Measurements from ENCODE around the gene TSHZ2. TPM values are rescaled to one million over a fixed set of nuclear protein-coding genes. Genes with fewer than 3 reads are reported as not detected.

Gene TSHZ2
- total RNA-seq, 4 donors from 2014 or later, result 4.0 to 57.8 (median 10.3) TPM

GRCh38 chr20:53195876-53196610, 223.9 kb downstream of the TSHZ2 start:
- no peaks in the 10 kb centered on the region for H3K9me3 ChIP-seq
- H3K36me3 ChIP-seq, result no peaks in the 10 kb centered on the region
- H3K27ac ChIP-seq, result no peak overlapping the region
- no peaks in the 10 kb centered on the region for H3K4me1 ChIP-seq
- no peaks in the 10 kb centered on the region for H3K27me3 ChIP-seq
- H3K4me3 ChIP-seq, result no peak overlapping the region
- DNase-seq, result no peak
- TF ChIP-seq POLR2A (IDR thresholded peaks at IDR 0.05) (no peak), CTCF (IDR thresholded peaks at IDR 0.05) (no peak)

DNA sequence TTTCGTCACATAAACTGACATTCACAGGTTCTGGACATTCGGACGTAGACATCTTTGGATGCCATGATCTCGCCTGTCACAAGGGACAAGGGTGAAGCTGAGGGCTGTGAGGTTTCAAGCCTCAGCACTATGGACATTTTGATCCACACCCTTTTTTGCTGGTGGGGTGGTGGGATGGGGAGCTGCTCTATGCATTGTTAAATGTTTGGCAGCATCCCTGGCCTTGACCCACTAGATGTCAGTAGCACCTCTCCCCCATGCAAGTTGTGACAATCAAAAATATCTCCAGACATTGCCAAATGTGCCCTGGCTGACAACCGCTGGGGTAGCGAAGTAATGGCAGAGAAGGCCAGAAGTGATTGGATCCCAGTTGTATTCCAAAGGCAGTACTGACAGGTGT, 229.4 kb downstream of the TSHZ2 start:
- Histone ChIP-seq H3K36me3 (no peaks in the 10 kb centered on the region), H3K4me3 (no peak overlapping the region), H3K27me3 (no peaks in the 10 kb centered on the region), H3K4me1 (no peaks in the 10 kb centered on the region), H3K27ac (no peak overlapping the region), H3K9me3 (no peaks in the 10 kb centered on the region)
- TF ChIP-seq POLR2A (IDR thresholded peaks at IDR 0.05) (no peak), CTCF (IDR thresholded peaks at IDR 0.05) (no peak)
- no peak for DNase-seq

DNA sequence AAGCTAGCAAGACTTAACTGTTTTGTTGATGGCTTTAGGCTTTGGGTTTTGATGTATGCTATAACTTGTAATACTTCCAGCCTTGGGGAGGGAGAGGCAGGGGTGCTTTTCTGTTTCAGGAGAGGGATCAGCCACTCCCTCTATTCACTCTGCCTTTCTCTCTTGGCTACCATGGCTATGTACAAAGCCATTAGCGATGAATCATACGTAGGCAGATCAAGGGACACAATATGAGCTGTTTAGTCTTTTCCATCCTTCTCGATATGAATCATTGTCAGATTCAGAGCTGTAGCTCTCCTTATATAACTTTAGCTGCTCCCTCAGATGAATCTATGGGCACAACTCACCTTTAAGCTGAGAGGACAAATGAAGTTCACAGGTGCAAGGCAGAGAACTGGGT, 230.6 kb downstream of the TSHZ2 start:
- H3K27me3 ChIP-seq, result no peaks in the 10 kb centered on the region
- no peak for DNase-seq
- TF ChIP-seq POLR2A (IDR thresholded peaks at IDR 0.05), result no peak
- TF ChIP-seq CTCF (IDR thresholded peaks at IDR 0.05), result no peak

DNA sequence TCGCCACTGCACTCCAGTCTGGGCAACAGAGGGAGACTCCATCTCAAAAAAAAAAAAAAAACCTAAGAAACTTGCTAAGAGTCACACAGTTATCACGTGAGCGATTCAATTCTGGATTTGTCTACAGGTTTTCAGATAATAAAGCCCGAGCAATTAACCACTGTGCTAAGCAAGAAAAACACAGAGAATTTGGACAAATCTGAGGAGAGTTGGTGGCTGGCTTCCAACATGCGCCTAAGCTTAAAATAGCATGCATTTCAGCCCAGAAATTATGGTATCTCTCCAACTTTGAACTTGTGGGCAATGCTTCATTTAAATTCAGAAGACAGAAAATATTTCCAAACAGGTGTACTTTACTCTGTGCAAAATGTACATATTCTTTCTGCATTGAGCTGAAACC, 232.9 kb downstream of the TSHZ2 start:
- DNase-seq, result no peak
- Histone ChIP-seq H3K27me3 (no peaks in the 10 kb centered on the region), H3K4me1 (no peaks in the 10 kb centered on the region), H3K4me3 (no peak overlapping the region), H3K9me3 (no peaks in the 10 kb centered on the region), H3K27ac (no peak overlapping the region), H3K36me3 (no peaks in the 10 kb centered on the region)
- TF ChIP-seq POLR2A (IDR thresholded peaks at IDR 0.05) (no peak), CTCF (IDR thresholded peaks at IDR 0.05) (no peak)

More for the DNA sequence above, 230.6 kb downstream of the TSHZ2 start:
- Histone ChIP-seq H3K4me1 (no peaks in the 10 kb centered on the region), H3K4me3 (no peak overlapping the region), H3K27ac (no peak overlapping the region), H3K9me3 (no peaks in the 10 kb centered on the region), H3K36me3 (no peaks in the 10 kb centered on the region)

DNA sequence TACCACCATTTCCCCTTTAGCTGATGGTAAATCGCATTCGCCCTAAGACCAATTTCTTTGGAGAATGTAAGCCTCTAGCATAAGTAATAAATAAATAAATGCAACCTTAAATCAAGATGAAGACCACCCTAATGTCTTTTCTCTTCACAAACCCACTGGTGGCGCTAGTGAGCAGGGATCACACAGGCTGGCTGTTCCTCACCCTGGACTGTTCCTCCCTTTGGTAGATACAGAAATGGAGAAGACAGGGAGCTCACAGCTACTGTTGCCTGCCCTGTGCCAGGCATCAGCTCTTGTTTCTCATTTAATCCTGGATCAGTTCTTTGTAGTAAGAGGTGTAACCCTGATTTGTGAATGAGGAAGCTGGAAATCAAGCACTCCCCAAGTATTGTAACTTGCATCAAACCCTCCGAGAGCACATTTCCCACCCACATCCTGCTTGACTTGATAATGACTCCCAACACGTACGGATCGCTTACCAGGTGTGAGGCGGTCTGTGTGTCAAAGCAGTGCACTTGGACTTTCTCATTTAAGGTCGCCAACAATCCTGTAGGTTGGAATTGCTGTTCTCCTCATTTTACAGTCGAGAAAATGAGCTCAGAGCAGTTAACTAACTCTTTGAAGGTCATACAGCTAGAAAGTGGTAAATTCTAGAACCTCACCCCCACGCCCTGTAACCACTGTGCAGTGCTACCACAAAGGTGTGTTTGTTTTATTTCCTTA, 236.1 kb downstream of the TSHZ2 start:
- H3K36me3 ChIP-seq, result no peaks in the 10 kb centered on the region

More for the DNA sequence above, 236.1 kb downstream of the TSHZ2 start:
- no peaks in the 10 kb centered on the region for H3K4me1 ChIP-seq
- TF ChIP-seq CTCF (IDR thresholded peaks at IDR 0.05), result no peak
- no peak for TF ChIP-seq POLR2A (IDR thresholded peaks at IDR 0.05)
- H3K9me3 ChIP-seq, result no peaks in the 10 kb centered on the region
- DNase-seq, result no peak
- no peaks in the 10 kb centered on the region for H3K27me3 ChIP-seq
- H3K27ac ChIP-seq, result no peak overlapping the region
- no peak overlapping the region for H3K4me3 ChIP-seq
